GM12874 (cell line): ENCODE results near the gene SEMA4D.

Source experiments
- CTCF ChIP-seq: IDR thresholded peaks from 2 replicates; pipeline ENCODE4 v1.5.1; 2011; ENCODE audit warnings: low read depth, mild to moderate bottlenecking, control low read depth, low read length, moderate library complexity; ENCODE audit not compliant: insufficient read depth

The SEMA4D gene

GRCh38 chr9:89444925-89445765 lies 52.8 kb downstream of the SEMA4D start:
- TF ChIP-seq CTCF: no peak

GRCh38 chr9:89444274-89444673 lies 53.6 kb downstream of the SEMA4D start:
- no peak for TF ChIP-seq CTCF

GRCh38 chr9:89442981-89443814 lies 54.7 kb downstream of the SEMA4D start:
- no peak for TF ChIP-seq CTCF

- TF ChIP-seq CTCF: no peak
These were observed 55.4 kb downstream of the SEMA4D start for GRCh38 chr9:89442501-89442978.

- no peak for TF ChIP-seq CTCF
These were observed 55.9 kb downstream of the SEMA4D start for GRCh38 chr9:89441986-89442385.

- TF ChIP-seq CTCF: no peak
These were observed 56.3 kb downstream of the SEMA4D start for GRCh38 chr9:89441655-89441970.

- TF ChIP-seq CTCF: no peak
These were observed 56.8 kb downstream of the SEMA4D start for GRCh38 chr9:89440951-89441654.
